GM19043 (cell line): ENCODE results near the gene LRP1.
A peak's percentile ranks its signal among the peaks of the same experiment; 100 is the strongest.
"Not testable (repeated sequence)": the region's sequence is repeated elsewhere in the genome, so short reads cannot be mapped to it uniquely, and the experiment has no call there.

Experiments
- ATAC-seq: cut with Tn5 transposase; IDR thresholded peaks from one replicate; pipeline ENCODE4 v1.9.1; 2021; ENCODE audit warnings: low read depth; ENCODE audit not compliant: unreplicated experiment

The LRP1 gene

DNA sequence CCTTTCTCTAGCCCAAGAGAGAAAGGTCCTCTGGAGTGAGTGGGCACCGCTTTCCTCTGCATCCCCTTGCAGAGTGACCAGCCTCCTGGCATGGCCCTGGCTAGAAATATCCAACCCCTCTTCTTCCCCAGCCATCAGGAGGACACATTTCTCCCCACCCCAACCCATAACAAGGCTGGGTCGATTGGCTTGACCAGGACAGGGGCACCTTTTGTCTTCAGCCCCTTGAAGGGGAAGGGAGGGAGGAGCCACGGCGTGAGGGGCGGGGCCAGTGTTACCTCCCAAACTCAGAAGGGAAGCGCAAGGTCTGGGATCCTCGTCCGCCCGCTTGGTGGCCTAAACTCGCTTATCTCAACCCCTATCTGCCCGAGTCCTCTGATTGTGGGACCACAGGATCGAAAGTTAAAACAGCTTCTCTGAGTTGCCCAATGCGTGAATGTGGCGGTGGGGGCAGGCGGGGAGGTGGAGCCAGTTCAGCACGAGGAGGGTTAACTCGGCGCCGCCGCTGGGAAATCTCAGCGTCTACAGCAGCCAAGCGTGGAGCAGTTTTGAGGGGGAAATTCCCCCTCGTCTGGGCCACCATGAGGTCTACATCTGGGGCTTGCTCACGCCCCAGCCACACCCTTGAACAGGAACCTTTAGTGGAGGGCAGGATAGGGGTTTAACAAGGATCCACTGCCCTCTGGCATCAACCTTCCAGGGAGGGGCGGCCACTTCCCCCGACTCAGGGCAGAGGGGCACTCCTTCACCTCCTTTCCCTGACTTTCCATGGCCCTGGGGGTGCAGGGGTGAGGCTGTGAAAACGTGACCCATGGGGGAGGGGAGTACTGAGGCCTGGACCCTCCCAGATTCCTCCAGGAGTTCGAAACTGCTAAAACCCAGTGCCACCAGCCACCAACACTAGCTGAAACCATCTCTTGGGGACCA is 17.9 kb upstream of the LRP1 start:
- ATAC-seq: peak; percentile 48

DNA sequence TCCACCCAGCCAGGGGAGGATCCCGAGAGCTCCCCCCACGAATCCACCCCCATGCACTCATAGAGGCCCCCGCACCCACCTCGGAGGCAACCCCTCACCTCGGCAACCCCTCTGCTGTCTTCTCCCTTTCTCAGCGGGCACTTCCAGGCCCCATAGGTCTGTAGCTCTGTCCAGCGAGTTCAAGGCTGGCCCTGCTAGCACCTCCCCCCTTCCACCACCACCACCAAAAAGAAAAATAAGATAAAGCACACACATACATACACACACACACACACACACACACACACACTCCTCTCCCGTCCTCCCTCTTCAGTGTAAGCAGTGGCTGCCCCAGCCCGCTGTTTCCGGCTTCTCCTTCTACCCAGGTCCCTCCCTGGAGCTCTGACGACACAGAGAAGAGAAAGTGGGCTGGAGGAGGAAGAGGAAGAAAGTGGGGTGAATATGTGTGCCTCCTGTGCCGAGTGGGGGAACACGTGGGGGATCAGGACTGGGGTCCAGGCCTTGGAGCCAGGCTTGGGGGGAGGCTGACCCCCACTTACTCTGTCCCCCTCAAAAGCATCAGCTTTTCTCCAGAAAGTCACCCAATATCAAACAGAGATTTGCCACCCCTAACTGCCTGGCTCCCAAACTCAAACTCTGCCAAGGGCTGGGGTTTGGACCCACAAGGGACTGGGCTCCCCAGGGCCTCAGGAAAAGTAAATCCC is 17.1 kb upstream of the LRP1 start, which contains the start of gene STAT6:
STAT6 (minus strand) TSS at position 332 of the 704 bp plus-strand sequence. CDS start 3,084 bp downstream, outside the sequence.
- ATAC-seq: peak; percentile 59

DNA sequence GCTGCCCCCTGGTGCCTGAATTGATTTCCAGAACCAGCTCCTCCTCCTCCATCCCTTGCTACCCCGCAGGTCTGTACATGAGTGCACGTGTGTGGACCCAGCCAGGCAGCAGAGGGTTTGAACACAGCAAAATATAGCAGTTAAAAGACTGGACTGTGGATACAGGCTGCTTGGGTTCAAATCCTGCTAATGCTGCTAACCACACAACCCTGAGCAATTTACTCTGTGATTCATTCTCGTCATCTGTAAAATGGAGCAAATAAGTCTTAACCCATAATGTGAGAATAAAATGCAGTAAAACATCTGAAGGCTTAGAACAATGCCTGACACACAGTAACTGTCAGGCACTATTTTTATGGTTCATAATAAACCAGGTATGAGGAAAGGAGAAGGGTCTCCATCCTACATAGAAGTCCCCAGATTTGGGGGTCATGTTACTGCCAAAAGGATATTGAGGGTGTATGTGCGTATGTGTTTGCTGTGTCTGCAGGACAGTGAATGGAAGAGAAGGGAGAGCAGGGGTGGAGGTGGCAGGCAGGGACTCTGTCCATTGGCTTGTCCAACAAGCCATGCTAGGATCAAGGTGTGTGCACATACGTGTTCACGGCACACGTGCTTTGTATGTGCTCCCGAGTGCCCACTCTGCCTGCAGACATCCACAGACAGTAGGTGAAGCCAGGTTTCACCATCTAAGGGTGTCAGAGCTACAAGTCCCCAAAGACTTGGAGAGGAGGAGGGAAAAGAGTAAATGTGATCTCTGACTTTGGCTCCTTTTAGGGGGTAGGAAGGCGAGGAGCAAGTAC is 15.6 kb upstream of the LRP1 start:
- peak; percentile 48 for ATAC-seq

DNA sequence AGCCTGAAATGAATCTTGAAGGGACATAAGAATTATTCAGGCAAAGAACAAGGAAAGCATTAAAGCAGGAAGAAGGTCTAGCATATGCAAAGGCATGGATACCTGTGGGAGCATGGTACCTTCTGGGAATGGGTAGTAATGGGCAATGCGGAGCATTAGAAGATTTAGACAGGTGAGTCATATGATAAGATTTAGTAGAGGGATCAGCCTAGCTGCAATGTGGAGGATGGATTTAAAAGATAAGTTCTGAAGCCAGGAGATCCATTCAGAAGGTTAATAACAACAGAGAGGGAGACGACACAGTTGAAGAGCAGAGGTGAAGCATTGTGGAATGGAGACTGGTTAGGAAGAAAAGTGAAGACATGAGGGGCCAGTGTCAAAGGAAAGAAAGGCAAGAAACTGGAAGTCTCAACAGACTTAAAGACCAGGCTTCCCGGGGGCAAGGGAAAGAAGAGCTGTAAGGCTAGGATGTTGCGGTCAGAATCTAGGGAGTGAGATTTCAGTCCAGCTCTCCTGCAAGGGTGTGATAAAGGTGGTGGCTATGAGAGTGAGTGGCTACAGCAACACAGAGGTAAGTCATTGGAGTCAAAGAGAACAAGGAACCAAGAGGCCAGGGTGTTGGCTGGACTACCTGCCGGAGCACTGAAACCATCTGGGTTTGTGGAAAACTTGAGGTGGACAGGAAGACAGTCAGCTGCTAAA is 11.6 kb upstream of the LRP1 start:
- no peak for ATAC-seq

DNA sequence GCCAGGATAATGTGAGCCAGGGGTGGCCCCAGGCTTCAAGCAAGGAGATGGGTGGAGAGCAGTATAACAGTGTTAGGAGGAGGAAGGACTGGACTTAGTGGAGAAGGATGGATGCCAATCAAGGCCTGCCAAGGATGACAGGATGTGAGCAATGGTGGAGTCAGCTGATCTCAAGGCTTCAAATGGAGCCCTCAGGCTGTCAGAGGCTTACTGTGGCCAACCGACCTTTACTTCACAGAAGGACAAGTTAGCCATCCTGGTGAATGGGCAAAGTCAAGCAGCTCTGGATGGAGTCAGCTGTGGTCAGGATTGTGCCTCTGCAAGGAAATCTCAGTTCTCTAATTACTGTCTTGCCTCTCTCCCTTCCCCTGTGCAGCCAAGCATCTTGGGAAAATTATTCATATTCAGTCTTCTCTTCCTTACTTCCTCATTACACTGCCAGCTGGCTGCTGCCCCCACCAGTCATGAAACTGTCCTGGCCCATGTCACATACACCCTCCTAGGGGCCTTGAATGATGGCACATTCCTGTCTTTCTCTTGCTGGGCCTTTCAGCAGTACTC is 9.5 kb upstream of the LRP1 start:
- no peak for ATAC-seq

DNA sequence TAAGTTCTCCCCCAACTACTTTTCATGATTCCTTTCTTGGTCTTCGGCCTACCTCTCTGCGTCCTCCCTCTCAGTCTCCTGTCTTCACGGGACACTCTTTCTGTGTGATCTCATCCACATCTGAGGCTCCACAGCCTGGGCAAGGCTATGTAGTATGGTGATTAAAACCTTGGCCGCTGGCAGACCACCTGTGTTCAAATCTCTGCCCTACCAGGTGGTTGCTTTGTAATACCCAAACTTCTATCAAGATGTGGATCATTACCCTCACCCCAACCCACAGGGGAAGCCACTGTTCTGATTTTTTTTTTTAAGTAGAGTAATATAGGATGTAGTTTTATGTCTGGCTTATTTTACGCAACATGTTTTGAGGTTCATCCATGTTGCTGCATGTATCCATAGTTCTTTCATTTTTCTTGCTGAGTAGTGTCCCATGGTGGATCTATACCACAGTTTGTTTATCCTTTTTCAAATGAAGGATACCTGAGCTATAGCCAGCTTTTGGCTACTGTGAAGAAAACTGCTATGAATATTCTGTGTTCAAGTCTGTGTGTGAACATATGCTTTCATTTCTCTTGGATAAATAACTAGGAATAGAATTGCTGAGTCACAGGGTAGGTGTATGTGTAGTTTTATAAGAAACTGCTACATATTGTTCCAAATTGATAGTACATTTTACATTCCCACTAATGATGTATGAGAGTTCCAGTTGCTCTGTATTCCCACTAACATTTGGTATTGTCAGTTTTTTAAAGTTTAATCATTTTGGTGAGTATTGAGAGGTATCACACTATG is 8.8 kb upstream of the LRP1 start:
- no peak for ATAC-seq

DNA sequence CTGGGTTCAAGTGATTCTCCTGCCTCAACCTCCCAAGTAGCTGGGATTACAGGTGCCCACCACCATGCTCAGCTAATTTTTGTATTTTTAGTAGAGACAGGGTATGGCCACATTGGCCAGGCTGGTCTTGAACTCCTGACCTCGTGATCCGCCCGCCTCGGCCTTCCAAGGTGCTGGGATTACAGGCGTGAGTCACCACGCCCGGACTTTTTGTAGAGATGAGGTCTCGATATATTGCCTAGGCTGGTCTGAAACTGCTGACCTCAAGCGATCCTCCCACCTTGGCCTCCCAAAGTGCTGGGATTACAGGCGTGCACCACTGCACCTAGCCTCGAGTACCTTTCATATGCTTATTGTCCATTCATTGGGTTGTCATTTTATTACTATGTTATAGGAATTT is 7.6 kb upstream of the LRP1 start:
- not testable (repeated sequence) for ATAC-seq

DNA sequence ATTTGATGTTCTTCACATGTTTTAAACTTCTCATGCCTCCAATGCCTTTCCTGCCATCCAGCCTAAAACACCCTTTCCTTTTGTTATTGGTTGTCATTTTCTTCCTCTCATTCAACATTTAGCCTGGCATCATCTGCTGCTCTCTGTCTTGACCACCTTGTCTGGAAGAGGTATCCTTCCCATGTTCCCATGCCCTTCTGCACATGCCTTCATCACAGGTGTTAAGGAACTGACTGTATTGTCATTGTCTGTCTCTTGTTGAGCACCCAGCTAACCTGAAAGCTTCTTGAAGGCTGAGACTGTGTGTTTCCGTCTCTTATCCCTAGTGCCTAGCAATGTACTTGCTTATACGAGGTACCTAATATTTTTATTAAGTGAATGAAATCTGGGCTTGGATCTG is 4.5 kb upstream of the LRP1 start:
- ATAC-seq: no peak

DNA sequence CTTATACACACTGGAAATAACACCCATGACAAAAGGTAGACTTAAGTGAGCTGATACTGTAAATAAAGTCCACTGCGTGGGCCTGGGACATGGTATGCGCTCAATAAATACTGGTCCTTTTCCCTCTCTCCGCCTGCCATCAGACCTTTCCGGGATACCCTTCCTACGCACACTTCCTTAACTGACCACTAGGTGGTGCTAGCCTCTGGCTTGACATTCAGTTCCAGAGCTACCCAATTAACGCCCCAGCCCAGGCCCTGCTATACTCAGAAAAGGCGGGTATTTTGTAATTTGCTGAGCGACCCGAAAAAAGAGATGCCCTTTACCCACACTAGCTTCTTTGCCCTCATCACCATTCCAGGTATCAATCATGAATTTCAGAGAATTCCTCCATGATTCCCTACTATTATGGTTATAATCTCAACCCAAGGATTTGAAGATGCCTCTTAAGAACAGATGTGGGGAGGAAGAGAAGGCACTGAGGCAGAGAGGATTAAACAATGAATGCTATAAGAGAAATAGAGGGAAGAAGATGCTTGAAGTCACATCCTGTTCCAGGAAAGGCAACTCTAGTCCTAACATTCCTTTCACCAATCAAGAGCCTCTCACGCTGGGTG is 3.9 kb upstream of the LRP1 start:
- no peak for ATAC-seq

DNA sequence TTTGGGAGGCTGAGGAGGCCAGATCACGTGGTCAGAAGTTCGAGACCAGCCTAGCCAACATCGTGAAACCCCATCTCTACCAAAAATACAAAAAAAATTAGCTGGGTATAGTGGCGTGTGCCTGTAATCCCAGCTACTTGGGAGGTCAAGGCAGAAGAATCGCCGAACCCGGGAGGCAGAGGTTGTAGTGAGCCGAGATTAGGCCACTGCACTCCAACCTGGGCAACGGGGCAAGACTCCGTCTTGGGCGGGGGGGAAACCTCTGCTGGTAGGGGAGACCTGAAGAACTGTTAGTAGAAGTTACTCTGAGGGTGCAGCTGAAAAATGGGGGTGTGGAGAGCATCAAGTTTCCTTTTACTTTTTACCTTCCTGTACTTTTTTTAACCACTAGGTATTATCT is 2.2 kb upstream of the LRP1 start:
- ATAC-seq: no peak

DNA sequence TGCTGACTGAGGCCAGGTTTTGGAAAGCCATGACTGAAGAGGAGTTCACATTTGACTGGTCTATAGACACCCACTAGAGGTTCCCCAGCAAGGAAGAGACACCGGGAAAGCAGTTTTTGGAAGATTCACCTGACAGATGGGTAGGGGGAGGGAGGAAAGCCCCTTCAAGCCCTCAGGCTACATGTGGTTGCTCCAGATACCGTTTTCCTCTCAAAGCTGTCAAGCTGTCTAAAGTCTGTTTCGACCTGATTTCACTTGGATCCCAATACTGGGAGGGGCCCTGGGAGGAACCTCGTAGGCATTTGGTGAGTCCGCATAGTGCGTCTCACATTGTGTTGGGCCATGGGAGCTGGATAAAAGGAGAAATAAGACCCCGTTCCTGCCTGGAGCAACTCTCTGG is 1.7 kb upstream of the LRP1 start:
- no peak for ATAC-seq

DNA sequence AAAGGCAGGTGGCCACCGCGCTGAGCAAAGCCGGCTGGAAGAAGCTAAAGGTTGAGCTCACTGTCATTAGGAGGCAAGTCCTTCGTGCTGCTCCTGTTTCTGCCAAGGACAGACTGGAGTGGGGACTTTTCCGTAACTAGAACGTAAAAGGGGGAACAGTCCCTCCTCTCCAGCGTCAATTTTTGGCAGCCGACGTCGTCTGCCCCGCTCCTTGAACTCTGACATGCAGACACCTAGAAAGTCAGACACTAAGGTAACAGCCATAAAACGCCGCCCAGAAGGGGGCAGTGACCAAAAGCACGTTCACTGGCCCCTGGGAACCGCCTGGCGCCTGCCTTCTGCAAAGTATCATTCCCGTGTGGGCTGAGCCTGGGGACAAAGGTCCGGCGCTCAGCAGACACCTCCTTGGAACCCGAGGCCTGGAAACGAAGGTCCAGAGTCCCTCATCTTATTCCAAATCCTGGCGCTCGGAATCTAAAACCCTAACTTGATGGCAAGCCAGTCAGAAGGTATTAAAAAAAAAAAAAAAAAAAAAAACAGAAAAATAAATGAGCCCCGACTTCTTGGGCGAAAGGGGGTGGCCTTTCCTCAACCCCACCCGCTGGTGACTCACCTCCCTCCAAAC is 1.1 kb upstream of the LRP1 start:
- ATAC-seq: no peak

DNA sequence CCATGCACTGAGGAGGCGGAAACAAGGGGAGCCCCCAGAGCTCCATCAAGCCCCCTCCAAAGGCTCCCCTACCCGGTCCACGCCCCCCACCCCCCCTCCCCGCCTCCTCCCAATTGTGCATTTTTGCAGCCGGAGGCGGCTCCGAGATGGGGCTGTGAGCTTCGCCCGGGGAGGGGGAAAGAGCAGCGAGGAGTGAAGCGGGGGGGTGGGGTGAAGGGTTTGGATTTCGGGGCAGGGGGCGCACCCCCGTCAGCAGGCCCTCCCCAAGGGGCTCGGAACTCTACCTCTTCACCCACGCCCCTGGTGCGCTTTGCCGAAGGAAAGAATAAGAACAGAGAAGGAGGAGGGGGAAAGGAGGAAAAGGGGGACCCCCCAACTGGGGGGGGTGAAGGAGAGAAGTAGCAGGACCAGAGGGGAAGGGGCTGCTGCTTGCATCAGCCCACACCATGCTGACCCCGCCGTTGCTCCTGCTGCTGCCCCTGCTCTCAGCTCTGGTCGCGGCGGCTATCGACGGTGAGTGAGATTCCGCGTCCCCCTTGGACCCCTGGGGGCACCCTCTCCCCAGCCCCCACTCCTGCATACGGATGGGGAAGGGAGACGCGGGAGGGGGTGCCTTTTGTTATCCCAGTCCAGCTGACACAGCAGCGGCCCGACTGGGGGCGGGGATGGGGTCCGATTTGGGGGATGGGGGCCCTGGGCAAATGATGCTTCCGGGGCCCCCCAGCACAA is 400 bp downstream of the LRP1 start:
- no peak for ATAC-seq

DNA sequence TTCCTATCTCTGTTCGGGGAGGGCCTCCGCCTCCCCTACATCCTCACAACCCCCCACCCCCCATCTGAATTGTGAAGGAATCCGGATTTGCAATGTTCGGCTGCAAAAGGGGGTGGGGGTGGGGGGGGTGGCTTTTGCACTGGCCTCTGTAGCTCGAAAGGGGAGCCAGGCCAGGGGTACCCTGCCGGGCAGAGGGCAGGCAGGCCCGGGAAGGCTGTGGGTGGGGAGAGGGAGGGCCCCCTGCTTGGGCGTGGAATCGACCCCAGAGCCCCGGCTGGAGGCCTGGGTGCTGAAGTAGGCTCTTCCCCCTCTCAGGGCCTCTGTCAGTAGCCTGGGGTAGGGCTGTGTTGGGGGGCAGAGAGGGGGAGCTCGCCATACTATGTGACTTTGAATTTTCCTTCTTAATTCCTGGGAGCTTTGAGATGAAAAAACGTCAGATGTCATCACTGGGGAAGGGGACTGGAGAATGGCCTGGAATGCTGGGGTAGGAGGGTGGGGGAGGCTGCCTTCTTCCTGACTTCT is 1.1 kb downstream of the LRP1 start:
- no peak for ATAC-seq

DNA sequence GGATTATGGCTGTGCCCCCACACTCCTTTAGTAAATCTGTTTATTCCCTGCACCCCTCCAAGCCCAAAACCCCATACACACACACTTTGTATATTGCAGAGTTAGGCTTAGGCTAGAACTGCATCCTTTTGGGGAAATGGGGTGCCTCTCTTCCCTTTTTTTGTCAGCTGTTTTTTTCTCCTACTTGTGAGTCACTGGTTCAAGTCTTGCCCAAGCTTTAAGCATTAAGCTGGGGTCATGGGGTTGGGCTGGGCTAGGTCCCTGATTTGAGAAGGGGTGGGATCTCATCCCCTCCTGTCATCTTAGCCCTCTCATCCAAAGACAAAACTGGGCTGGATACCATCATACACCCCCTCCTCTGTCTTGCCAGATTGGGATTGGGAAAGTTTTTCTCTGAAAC is 1.6 kb downstream of the LRP1 start:
- no peak for ATAC-seq

DNA sequence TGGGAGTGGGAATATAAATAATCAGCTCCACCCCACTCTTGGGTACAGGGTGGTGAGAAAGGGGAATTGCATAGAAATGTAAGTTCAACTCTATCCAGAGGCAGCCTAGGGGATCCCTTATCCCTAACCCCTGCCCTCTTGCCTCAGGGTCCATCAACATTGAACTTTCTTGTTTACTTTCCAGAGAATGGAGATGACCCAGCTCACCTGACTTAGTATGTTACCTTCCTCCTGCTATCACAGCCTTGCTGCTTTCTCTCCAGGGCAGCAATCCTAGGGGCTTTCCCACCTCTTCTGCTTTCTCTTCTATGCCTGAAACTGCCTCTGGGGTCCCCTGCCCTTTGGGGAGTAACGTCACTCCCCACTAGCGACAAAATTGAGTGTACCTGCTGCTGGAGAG is 2.7 kb downstream of the LRP1 start:
- no peak for ATAC-seq

DNA sequence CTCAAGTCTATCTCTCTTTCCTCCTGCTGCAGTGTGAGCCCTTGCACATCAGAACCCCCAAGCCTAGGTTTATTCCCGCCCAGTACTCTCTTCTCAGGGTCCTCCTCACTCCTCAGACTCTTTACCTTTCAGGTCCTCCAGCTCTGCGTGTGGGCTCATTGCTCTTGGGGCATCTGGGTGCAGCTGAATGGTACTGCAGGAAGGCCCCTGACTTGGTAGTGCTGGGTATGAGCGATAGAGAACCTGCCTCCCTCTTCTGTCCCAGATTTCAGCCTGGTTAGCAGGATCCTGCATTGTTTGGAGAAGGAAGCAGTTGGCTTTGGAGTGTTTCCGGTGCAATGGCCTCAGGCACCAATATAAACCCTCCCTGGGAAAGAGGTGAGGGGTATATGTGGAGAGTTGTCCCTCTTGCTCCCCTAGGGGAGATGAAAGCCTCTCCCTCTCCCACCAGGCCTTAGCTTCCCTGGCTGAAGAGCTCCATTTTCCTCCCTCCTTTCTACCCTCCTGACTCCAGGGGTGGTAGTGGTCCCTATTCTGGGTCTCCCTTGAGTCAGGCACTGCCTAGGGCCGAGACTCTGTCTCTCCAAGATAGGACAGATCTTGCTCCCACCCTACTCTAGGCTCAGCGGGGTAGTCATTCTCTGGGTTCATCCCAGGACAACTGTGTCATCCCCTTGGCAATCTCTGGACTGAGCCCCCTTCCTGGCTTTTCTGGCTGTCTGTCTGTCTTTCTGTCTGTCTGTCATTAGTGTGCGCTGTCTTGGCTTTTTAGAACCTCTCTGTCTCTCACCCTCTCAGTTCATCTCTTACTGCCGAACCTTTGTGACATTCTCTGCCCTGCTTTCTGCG is 3.8 kb downstream of the LRP1 start:
- ATAC-seq: no peak
